HG02678 (cell line): ENCODE data around the gene IL22.
"Not testable (repeated sequence)": the region's sequence is repeated elsewhere in the genome, so short reads cannot be mapped to it uniquely, and the experiment has no call there.

Experiments used
- ATAC-seq: cut with Tn5 transposase; IDR thresholded peaks from one replicate; pipeline ENCODE4 v1.9.1; 2021; ENCODE audit warnings: mild to moderate bottlenecking, moderate library complexity; ENCODE audit not compliant: unreplicated experiment

Gene IL22

DNA sequence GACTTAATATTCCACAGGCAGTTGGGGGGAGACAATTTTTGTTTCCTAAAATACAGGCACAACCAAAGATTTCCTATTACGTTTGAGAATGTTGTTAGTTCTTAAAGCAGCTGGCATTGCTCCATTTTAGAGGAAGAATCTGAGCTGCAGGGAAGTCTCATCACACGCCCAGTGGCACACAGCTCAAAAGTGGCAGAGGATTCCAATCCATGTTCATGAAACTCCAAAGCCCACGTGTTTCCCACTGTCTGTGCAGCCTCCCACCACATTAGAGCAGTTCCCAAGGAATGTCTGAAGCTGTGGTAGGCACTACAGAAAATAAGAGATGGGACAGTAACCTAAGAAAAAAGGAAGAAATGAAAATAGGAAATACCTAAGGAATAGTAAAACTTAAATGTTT, 21.7 kb downstream of the IL22 start:
- no peak for ATAC-seq

- ATAC-seq, result no peak
Measured at GRCh38 chr12:68231229-68231628, 22.2 kb downstream of the IL22 start.

GRCh38 chr12:68229956-68230355, 23.4 kb downstream of the IL22 start:
- no peak for ATAC-seq

GRCh38 chr12:68227356-68227755, 26.0 kb downstream of the IL22 start:
- no peak for ATAC-seq

- no peak for ATAC-seq
Measured at GRCh38 chr12:68225576-68226476, 27.6 kb downstream of the IL22 start, which contains the start of gene IL26. IL26 (minus strand) TSS chr12:68225810; CDS start chr12:68225756, 54 bp downstream.

DNA sequence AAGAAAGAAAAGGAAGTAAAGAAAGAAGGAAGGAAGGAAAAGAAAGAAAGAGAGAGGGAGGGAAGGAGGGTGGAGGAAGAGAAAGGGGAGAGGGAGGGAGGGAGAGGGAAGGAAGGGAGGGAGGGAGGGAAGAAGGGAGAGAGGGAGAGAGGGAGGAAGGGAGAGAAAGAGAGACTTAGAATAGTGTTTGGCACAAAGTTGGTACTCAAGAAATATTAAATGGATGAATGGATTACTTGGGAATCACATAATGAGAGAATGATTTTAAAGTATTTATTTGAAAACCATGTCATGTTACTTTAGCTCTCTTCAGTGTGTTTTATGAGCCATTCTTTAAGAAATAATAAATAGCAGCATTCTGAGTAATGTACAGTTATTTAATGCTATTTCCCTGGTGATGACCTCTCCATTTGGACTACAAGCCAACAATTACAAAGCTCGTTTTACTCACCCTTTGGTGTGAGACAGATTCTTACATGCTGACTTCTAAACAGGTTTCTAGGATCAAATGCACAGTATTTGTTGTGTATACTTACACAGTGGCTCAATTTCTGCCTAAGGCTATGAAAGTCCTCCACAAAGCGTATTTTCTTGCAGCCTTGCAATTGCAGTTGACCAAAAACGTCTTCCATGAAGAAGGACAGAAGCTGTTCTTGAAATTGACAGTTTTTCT, 28.7 kb downstream of the IL22 start:
- ATAC-seq, result no peak

DNA sequence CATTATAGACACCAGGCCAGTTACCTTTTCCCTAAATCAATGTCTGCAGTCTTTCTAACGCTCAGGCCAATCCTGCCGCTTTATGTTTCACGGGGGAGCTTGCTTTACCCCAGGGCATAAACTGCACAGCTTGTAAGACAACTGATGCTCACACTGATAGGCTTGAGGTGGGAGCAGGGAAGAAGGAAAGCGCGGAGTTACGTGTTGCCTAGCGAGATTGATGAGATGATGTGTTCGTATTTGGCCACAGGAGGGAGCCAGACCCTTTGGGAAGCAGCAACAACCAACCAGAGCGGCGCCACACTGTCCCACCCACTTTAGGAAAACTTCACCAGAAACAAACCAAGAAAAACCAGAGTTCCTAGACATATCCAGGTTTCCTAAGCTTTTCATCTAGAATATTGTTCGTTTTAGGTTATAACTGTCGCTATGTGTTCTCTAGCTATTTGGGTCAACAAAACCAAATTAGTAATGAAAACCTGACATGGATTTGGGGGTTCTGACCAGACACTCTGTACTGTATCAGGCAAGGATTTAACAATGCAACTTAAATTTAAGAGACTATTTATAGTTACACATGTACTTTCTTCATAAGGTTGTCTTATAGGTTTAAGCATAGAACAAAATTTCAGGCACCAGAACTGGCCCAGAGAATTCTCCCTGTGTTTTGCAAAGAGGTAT, 30.2 kb downstream of the IL22 start:
- peak; percentile 99 for ATAC-seq

DNA sequence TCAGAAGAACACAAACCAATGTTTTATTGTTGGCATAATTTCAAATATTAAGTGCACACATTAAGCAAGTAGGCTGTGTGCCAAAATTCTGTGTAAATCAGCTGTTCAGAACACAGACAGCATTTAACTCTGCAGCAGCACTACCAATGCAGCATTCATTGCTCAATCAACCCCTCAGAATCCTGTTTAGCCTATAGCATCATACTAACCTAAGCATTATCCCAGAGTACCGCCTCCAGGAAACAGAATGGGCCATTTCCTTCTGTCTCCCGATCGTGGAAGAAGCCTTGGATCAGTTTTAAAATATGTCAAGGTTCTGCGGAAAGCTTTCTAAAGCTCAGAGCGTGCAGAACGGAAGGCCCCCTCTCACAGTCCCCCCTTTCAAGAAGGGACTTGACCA, 31.1 kb downstream of the IL22 start:
- no peak for ATAC-seq

DNA sequence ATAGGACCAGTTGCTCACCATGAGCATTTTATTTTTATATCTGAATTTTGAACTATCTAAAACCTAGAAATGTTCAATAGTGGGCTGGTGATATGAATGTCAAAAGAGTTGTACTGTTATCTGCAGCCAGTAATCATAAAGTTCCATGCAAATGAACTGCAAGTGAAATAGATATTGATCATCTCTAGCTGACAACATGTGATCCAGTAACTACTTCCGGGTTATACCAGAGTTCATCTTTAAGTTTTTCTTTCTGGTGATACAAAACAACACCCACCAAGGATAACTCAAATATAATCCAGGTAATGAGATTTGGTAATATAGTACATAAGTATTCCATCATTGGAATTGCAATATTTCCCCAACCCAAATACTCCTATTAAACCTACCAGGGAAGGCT, 31.9 kb downstream of the IL22 start:
- no peak for ATAC-seq

GRCh38 chr12:68210875-68211274, 42.5 kb downstream of the IL22 start:
- ATAC-seq, result no peak

GRCh38 chr12:68209048-68209728, 44.2 kb downstream of the IL22 start:
- ATAC-seq, result not testable (repeated sequence)

GRCh38 chr12:68207276-68207675, 46.1 kb downstream of the IL22 start:
- ATAC-seq, result no peak

GRCh38 chr12:68206446-68206845, 47.0 kb downstream of the IL22 start:
- no peak for ATAC-seq

- no peak for ATAC-seq
Measured at GRCh38 chr12:68203460-68203875, 49.9 kb downstream of the IL22 start.

GRCh38 chr12:68200854-68201253, 52.5 kb downstream of the IL22 start:
- ATAC-seq, result no peak

GRCh38 chr12:68199127-68199526, 54.3 kb downstream of the IL22 start:
- no peak for ATAC-seq

DNA sequence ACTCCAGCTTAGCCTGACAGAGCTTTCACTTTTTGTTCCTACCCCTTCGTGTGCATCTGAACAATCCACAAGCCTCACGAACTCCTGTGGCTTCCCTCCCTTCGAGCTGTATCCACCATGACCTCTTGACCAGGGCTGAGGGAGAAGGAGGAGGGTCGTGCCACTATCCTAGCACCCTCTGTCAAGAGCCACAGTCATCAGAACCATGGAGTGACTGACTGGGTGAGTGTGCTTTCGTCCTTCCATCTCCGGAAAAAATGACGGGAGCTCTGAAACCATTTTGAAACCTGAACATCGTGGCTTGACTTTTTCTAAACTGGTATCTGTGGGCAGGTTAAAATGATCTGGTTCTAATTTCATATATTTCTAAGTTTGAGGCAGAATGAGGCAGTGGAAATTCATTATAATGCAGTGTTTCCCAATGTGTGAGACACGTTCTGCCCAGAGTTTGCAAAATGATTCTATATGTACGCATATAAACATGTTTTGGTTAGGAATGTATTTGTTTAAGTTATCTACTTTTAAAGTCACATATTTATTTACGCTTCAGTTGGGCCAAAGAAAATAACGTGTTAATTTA, 54.8 kb downstream of the IL22 start:
- ATAC-seq, result no peak
